SU-DHL-6 (cell line): ENCODE results near the gene GMDS.

Experiments
- H2AFZ ChIP-seq: fragments of 200-600 bp; sonication (generic); 2 replicates; pipeline ENCODE4 v1.6.1; 2014; ENCODE audit warnings: low read depth, mild to moderate bottlenecking, moderate library complexity, mixed read lengths, antibody characterized with exemption, low read length; ENCODE audit not compliant: severe bottlenecking
- H3F3A ChIP-seq: fragments of 200-600 bp; shearing (Covaris generic); 2 replicates; pipeline ENCODE4 v1.6.0; 2016; ENCODE audit warnings: antibody characterized with exemption, mild to moderate bottlenecking; ENCODE audit not compliant: insufficient read depth
- H3K27ac ChIP-seq: fragments of 200-600 bp; sonication (generic); 2 replicates; pipeline ENCODE4 v1.5.1; 2016; ENCODE audit warnings: low read depth, mild to moderate bottlenecking, low read length, moderate library complexity, mixed read lengths
- H3K27me3 ChIP-seq: fragments of 200-600 bp; sonication (generic), shearing (Covaris generic); 2 replicates; pipeline ENCODE4 v1.6.0; 2014; ENCODE audit warnings: mild to moderate bottlenecking, low read length
- H3K36me3 ChIP-seq: fragments of 200-600 bp; sonication (generic); 2 replicates; pipeline ENCODE4 v1.6.1; 2014; ENCODE audit warnings: mild to moderate bottlenecking, low read length, mixed read lengths
- H3K4me2 ChIP-seq: fragments of 300-600, 200-600 bp; shearing (Covaris generic), sonication (generic); 2 replicates; pipeline ENCODE4 v1.6.0; 2014; ENCODE audit warnings: low read length, low read depth, mild to moderate bottlenecking; ENCODE audit not compliant: poor library complexity, severe bottlenecking
- H3K4me3 ChIP-seq: fragments of 200-600 bp; sonication (generic); 2 replicates; pipeline ENCODE4 v1.5.1; 2014; ENCODE audit warnings: antibody characterized with exemption, low read length, mild to moderate bottlenecking, mixed read lengths; ENCODE audit not compliant: insufficient read depth, poor library complexity, severe bottlenecking
- H3K79me2 ChIP-seq: fragments of 200-600 bp; sonication (generic); 2 replicates; pipeline ENCODE4 v1.6.1; 2014; ENCODE audit warnings: mild to moderate bottlenecking, low read length, moderate library complexity; ENCODE audit not compliant: insufficient read depth
- H3K9ac ChIP-seq: fragments of 200-600 bp; sonication (generic); 2 replicates; pipeline ENCODE4 v1.7.0; 2014; ENCODE audit warnings: mild to moderate bottlenecking, low read length
- H3K9me2 ChIP-seq: fragments of 200-600 bp; sonication (generic); replicated peaks from 2 replicates; pipeline ENCODE4 v1.6.1; 2014; ENCODE audit warnings: low read length; ENCODE audit not compliant: insufficient read depth
- H3K9me3 ChIP-seq: fragments of 200-600 bp; sonication (generic); 2 replicates; pipeline ENCODE4 v1.6.1; 2014; ENCODE audit warnings: low read length, mixed read lengths; ENCODE audit not compliant: insufficient read depth
- H4K20me1 ChIP-seq: fragments of 200-600 bp; sonication (generic); 2 replicates; pipeline ENCODE4 v1.6.1; 2014; ENCODE audit warnings: low read depth, mild to moderate bottlenecking, antibody characterized with exemption, low read length, moderate library complexity, mixed read lengths
- EZH2phosphoT487 ChIP-seq: fragments of 200-600 bp; sonication (generic), shearing (Covaris generic); conservative IDR thresholded peaks from 2 replicates; pipeline ENCODE4 v1.6.1; 2018; ENCODE audit warnings: mild to moderate bottlenecking, antibody characterized with exemption, low read length, moderate library complexity, mixed read lengths
- TF ChIP-seq, protein P1 (sequence below): fragments of 200-600 bp; sonication (generic); IDR thresholded peaks from one replicate; pipeline ENCODE4 v1.5.1; 2017; ENCODE audit warnings: antibody characterized with exemption, mild to moderate bottlenecking, low read length, moderate library complexity; ENCODE audit not compliant: insufficient read depth, poor library complexity, severe bottlenecking

GMDS gene

DNA sequence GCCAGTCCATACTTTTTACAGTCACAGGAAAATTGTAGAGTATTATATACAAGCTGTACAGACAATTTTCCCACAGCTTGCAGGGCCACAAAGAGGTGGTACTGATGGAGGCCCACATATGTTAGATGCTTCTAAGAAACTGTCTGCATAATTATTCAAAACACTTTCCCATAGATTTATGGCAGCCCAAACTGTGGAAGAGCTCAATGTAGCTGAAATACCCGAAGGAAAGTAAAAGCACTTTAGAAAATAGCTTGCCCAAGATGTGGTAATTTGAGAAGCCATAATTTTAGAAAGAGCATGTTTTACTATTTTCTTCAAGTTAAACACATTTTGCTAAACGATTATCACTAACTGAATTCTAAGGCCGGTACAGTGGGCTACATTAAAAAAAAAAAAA, 36.9 kb downstream of the GMDS start:
- no peaks in the 10 kb centered on the region for H3K9me2 ChIP-seq

DNA sequence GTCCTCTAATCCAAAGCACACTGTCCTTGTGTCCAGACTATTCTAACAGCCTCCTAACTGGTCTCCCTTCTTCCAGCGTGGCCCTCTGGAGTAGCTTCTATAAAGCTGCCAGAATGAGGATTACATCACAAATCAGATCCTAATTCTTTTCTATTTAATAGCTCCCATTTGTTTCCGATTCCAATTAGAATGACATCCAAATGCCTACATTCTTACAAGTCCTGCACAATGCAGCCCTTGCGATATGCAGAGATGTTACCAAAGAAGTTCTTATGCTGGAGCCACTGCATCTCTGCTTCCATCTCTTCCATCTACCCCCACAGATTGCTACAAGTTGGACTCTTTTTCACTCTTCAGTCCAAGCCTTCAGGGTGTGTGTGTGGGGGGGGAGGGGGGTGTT, 40.0 kb downstream of the GMDS start:
- Histone ChIP-seq H3K79me2 (no peaks in the 10 kb centered on the region), H3K27me3 (no peaks in the 10 kb centered on the region), H4K20me1 (0 out of 2 replicates have a peak, but pooled peaks cover 3% of the 10 kb centered on the region), H3K9me2 (no peaks in the 10 kb centered on the region), H3K4me3 (no peak overlapping the region), H3K36me3 (no peaks in the 10 kb centered on the region), H3F3A (no peaks in the 10 kb centered on the region), H3K9me3 (no peaks in the 10 kb centered on the region), H3K9ac (no peak overlapping the region), H3K27ac (no peak overlapping the region), H3K4me2 (no peak overlapping the region), H2AFZ (no peak overlapping the region)
- TF ChIP-seq, protein P1, sequence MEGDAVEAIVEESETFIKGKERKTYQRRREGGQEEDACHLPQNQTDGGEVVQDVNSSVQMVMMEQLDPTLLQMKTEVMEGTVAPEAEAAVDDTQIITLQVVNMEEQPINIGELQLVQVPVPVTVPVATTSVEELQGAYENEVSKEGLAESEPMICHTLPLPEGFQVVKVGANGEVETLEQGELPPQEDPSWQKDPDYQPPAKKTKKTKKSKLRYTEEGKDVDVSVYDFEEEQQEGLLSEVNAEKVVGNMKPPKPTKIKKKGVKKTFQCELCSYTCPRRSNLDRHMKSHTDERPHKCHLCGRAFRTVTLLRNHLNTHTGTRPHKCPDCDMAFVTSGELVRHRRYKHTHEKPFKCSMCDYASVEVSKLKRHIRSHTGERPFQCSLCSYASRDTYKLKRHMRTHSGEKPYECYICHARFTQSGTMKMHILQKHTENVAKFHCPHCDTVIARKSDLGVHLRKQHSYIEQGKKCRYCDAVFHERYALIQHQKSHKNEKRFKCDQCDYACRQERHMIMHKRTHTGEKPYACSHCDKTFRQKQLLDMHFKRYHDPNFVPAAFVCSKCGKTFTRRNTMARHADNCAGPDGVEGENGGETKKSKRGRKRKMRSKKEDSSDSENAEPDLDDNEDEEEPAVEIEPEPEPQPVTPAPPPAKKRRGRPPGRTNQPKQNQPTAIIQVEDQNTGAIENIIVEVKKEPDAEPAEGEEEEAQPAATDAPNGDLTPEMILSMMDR, result no peak
- no peak for TF ChIP-seq EZH2phosphoT487

More for the DNA sequence above, 36.9 kb downstream of the GMDS start:
- Histone ChIP-seq H3K4me3 (no peak overlapping the region), H3K4me2 (no peak overlapping the region), H3K36me3 (no peaks in the 10 kb centered on the region), H3K79me2 (no peaks in the 10 kb centered on the region), H3K27me3 (no peaks in the 10 kb centered on the region), H3K9ac (no peak overlapping the region), H4K20me1 (peaks cover 14% of the 10 kb centered on the region; the same call in 1 of the 2 replicates), H3K9me3 (no peaks in the 10 kb centered on the region), H3F3A (no peaks in the 10 kb centered on the region), H2AFZ (no peak overlapping the region), H3K27ac (no peak overlapping the region)
- no peak for TF ChIP-seq EZH2phosphoT487
- TF ChIP-seq, protein P1, result no peak

DNA sequence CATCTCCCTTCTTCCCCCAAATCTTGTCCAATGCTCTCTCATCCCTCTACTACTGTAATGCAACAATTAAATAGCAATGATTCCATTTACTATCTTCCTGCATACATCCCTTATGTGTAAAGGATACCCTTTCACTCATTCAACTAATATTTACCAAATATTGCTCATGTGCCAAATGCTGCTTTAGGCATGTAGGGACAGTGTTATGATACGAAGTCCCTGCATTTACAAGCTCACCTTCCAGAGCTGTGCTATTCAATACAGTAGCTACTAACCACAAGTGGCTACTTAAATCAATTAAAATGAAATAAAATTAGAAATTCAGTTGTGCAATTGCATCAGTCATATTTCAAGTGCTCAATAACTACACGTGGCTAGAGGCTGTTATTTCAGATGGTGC, 41.1 kb downstream of the GMDS start:
- Histone ChIP-seq H3K9me3 (no peaks in the 10 kb centered on the region), H2AFZ (no peak overlapping the region), H4K20me1 (peaks cover 8% of the 10 kb centered on the region), H3K9ac (no peak overlapping the region), H3K79me2 (no peaks in the 10 kb centered on the region), H3K9me2 (no peaks in the 10 kb centered on the region), H3K36me3 (no peaks in the 10 kb centered on the region), H3F3A (no peaks in the 10 kb centered on the region), H3K4me2 (no peak overlapping the region), H3K27ac (no peak overlapping the region), H3K27me3 (no peaks in the 10 kb centered on the region), H3K4me3 (no peak overlapping the region)
- TF ChIP-seq, protein P1, result no peak
- TF ChIP-seq EZH2phosphoT487, result no peak

DNA sequence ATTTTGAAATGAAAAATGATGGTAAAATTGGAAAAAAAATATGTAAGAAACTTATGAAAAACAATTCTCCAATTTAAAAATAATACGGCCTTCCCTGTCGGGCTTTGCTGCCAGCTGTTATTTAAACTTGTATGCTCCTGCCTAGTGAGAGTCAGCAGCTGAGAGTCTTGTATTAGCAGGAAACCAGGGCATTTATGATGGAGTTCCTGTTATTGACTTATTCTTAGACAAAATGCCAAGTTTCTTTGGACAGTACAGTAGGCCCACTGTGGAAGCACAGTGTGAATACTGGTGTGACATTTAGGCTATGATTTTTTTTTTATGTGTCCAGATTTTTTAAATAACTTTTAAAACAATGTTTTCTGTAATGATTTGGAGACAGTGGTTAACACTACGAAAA, 42.1 kb downstream of the GMDS start:
- Histone ChIP-seq H4K20me1 (peaks cover 13% of the 10 kb centered on the region), H3K79me2 (no peaks in the 10 kb centered on the region), H3K9me2 (no peaks in the 10 kb centered on the region), H3K36me3 (no peaks in the 10 kb centered on the region), H3K9me3 (no peaks in the 10 kb centered on the region), H2AFZ (no peak overlapping the region), H3K9ac (no peak overlapping the region), H3K27ac (no peak overlapping the region), H3K27me3 (no peaks in the 10 kb centered on the region), H3K4me2 (no peak overlapping the region), H3K4me3 (no peak overlapping the region), H3F3A (no peaks in the 10 kb centered on the region)
- TF ChIP-seq EZH2phosphoT487, result no peak
- TF ChIP-seq, protein P1, result no peak
